Posterior cingulate gyrus (tissue), 11 donors: ENCODE results near the gene CERKL.

Experiments
- DNase-seq, 10 donors: peaks; one replicate each; pipeline versions ENCODE4 v3.0.0 to v3.0.0-alpha.2; 2020 to 2021; ENCODE audit warnings: mixed read lengths in 3 of 10
- intact Hi-C: fragments of 100-400 bp; cut with DNase I; formaldehyde crosslinking; loops from one replicate; pipeline ENCODE4 v1.15.1; 2023

CERKL gene

DNA sequence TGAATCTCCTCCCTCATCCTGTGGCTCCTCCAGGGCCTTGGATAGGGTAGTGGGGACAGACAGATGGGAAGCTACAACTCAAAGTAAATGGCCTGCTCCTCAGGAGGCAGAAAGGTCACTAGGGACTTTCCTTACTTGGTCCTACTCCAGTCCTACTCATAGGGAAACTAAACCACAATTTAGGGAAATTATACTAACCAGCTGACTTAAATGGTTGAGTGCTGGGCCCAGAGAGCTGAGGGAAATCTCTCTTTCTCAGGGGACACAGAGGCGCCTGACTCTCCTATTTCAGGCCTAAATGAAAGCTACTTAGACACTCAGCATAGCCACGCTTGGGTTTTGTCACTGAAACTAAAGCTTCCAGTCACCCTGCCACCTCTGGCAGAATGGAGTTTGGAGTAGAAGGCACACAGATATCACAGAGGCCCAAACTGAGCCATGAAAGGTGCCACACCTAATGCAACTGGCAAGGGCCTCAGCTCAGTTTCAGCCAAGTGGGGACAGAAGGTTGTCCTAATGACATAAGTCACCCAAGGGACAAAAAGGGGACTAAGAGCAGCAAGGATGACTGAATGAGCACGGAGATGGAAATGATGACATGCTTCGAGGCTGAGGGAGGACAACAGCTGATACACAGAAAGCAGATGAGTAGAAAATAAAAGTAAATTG lies 24.0 kb downstream of the CERKL start:
- intact Hi-C loops, result no loop called here
- DNase-seq, result no peak

DNA sequence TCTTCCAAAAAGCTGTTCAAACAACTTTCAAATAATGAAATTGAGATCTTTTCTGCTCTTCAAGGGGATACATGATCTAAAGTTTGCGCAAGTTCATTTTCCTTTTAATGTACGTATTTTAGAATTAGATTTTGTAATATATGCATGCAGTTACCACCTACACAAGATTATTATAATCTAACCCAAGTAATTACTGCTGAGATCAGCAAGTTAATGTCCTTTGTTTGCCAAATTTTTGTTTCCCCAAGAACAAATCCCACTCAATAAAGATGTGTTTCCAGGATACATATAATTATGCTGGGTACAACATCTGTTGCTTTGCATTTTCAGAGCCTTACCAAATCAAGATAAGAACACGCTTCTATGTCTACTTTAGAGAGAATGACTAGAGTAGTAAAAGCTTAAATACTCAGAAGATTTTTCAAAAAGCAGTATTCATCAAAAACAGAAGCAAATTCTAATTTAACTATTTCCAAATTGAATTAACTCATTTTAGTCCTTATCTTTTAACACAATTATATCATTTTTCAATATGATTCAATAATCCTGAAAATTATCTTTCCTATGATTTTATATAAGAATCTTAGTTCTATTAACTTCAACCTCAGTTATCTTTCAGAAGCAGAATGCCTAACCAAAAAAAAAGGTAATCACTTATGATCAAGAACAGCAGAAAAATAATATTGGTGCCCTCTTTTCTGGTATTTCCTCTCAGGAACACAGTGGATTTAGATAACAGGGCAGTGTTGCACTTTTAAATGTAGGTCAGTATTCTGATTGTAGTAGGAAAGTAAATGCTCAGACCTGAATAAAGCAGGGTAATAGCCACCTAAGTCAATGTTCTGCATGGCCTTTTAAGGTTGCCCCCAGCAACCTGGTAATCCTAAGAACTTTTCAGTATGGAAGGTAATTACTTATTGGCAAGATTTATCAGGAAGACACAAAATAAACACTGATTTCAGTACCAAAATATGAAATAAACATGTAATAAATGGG lies 28.0 kb downstream of the CERKL start:
- intact Hi-C loops, result no loop called here
- DNase-seq, result no peak

DNA sequence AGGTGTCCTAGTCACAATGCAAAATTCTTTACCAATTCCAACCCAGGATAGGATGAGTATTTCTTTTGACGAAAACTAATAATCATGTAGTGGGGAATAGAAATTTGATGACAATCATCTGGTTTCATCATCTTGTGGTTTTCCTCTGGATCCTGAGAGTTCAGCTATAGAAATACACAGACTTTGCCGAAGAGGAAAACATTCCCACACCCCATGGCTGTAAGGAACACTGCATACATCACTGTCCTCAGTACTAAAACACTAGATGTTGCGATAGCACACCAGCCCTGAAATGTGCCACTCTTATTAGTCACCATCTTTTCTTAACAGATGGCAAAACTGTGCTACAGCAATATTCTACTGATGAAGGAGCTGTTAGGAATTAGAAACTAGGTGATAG lies 29.4 kb downstream of the CERKL start:
- intact Hi-C loops, result no loop called here
- DNase-seq, result no peak

DNA sequence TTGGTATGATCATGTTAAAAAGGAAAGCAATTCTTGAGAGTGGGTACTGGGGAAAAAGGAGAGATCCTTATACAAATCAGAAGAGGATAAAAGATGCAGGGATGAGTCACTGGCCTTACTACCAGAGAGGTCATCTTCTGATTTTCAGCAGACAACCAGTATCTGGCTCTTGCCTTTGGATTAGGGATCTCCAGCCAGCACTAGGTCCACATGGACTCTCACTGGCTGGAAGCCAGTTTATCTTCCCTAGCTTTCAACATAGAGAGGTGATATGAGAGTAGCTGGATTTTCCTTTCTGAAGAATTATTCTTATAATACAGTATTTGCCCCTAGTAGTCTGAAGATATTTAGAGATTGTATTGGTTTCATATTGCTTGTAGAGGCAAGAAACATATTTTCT lies 30.2 kb downstream of the CERKL start:
- intact Hi-C loops, result no loop called here
- DNase-seq, result no peak

DNA sequence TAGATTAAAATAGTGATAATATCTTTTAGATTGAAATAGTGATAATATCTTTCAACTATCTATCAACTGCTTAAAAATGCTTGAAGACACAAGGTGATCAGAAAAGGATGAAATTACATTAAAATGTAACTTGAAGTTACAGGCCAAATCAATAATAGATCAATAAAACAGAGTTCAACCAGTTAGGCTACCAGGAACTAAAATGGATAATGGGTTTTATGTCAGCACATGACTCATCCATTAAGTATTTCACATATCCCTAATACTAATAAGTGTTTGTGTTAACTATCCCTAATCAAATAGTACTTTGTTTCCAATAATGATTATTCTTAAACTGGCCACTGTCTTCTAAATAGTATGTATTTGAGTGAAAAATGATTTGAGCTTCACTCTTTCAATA lies 33.7 kb downstream of the CERKL start:
- DNase-seq, result no peak
- intact Hi-C loops, result no loop called here

DNA sequence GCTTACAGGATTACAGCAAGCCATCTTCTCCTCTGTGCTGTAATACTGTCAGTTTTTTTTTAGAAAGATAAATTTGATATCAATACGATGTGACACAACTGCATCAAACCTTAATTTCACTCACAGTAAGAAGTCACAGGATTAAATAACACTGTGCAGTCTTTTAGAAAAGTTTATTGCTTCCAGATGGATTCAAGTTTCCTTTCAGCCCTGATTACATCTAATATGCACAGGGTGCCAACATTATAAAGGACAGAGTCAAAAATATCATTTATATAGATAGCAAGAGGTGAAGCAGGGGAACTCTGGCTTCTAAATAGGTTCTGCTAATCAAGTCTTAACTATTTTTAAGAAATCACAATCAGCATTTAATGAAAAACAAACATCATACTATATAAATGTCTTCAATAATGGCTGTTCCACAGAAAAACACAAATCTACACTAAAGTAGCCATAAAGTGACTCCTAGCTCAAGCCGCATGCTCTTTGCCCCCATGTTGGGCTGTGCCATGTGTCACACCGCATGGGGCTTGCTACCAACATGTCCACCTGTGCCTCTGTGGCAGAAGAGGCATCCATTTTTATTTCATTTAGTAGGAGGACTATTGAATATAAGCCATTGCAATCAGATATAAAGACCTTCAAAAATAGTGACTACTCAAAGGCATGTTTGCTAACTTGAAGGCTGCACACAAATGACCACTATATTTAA lies 35.0 kb downstream of the CERKL start:
- intact Hi-C loops, result no loop called here

DNA sequence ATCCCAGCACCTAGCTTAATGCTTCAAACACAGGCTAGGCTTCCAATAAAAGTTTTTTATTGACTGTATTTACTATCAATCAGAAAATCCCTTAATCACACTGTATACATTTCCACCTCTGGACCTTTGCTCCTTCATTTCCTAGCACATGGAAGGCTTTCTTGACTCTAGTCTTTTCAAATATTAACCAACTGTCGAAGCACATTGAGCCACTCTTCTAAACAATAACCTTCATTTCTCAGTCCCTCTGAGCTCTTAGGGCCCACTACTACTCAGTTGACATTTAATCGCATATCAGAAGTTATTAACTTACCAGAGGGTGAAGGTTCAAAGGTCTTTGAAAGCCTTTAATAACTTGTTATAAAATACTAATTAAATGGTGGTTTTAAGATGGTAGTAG lies 37.4 kb downstream of the CERKL start:
- no peak for DNase-seq

More for the DNA sequence above, 35.0 kb downstream of the CERKL start:
- DNase-seq, result no peak

DNA sequence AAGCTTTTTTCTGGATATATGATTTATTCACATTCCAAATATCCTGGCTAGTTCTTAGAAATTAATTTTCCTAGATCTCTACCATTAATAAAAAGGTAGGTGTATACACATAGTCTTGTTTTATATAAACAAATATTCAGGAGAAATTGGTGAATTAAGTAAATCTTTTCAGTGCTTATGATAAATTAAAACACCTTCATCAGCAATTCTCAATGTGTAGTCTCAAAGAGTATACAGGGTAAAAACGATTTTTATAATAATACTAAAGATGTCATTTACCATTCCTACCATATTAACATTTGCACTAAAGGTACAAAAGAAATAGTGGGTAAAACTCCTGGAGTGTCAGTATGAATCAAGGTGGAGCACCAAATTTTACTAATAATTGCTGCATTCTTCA lies 40.2 kb downstream of the CERKL start:
- intact Hi-C loops, result no loop called here
- DNase-seq, result no peak

More for the DNA sequence above, 37.4 kb downstream of the CERKL start:
- intact Hi-C loops, result no loop called here

DNA sequence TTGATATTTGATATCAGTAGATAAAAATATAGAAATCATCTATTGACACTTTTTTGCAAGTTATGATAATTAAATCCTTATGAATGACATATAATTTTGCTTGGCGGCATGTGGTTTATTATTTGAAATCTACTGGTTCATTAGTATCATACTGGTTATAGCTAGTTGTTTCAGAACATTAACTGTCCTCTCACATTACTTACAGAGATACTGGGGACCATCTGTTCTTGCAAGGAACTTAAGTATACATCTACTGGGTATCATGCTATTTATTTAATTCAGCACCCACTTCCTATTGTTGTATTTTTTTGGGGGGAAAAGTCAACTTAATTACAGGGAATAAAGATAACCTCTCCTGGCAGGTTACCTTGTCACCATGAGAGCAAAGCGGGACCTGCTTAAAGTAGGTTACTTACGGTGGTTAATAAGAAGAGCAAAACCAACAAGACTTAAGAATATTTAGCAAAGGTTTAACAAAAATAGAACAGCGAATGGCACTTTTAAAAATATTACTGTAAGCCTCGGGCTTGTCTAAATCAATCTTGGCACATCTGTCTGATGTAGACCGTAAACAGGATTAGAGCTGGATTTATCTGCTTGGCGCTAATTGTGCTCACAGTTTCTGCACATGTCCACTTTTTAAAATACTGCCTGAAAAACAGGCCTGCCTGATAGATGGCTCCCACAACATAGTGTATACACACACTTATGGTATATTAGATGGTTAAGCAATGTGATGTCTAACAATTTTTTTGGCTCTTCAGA lies 41.8 kb downstream of the CERKL start:
- no peak for DNase-seq
- intact Hi-C loops, result no loop called here

DNA sequence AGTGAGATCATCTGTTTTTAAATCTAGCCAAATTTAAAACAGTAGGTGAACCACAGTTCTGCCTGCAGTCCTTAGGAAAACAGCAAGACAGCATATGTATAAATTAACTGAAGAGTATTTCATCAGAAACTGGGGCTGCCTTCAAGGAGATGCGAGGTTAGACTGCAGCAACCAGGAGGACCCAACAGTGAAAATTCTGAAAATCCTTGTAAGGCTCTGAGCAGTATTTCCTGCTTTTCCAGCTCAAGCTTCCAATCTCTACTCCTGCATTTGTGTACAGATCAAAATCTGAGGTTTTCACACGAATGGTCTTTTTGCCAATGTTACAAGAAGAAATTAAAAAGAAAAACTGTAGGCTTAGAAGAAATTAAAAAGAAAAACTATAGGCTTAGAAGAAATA lies 43.7 kb downstream of the CERKL start:
- no peak for DNase-seq

DNA sequence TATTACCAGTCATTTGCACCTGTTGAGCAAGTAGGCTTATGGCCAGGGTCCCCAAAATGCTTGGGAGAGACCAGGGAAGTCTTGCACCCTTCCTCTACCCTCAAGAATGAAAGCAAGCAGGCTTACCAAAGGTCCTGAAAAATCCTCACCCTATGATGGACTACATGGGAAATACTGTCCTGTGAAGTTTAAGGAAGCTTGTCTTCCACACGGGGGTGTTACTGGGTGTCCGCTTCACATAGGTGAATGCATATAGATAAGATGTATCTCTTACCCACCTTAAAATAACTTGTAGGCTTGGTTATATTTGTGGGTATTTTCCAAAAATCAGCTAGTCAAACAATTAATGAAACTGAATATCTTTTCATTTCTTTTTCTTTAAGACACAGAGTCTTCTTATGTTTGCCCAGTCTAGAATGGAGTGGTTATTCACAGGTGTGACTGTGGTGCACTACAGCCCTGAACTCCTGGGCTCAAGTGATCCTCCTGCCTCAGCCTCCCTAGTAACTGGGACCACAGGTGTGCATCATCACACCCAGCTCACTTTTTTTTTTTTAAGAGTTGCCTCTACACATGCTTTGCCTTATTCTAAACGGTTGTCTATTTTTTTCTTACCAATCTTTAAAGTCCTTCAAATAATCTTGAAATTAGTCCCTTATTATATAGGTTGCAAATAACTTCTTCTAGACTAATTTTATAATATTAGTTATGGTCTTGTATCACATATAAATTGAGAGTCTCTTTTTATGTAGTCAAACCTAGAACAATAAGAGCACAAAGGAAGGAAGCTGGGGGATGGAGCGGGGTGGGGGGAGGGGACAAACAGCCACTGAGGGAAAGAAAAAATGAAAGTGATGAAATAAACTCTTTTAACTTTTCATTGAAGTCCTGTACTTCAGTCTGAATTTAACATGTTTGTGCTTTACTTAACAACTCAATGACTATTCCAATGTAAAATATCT lies 49.0 kb downstream of the CERKL start:
- intact Hi-C loops, result no loop called here

More for the DNA sequence above, 43.7 kb downstream of the CERKL start:
- intact Hi-C loops, result no loop called here

DNA sequence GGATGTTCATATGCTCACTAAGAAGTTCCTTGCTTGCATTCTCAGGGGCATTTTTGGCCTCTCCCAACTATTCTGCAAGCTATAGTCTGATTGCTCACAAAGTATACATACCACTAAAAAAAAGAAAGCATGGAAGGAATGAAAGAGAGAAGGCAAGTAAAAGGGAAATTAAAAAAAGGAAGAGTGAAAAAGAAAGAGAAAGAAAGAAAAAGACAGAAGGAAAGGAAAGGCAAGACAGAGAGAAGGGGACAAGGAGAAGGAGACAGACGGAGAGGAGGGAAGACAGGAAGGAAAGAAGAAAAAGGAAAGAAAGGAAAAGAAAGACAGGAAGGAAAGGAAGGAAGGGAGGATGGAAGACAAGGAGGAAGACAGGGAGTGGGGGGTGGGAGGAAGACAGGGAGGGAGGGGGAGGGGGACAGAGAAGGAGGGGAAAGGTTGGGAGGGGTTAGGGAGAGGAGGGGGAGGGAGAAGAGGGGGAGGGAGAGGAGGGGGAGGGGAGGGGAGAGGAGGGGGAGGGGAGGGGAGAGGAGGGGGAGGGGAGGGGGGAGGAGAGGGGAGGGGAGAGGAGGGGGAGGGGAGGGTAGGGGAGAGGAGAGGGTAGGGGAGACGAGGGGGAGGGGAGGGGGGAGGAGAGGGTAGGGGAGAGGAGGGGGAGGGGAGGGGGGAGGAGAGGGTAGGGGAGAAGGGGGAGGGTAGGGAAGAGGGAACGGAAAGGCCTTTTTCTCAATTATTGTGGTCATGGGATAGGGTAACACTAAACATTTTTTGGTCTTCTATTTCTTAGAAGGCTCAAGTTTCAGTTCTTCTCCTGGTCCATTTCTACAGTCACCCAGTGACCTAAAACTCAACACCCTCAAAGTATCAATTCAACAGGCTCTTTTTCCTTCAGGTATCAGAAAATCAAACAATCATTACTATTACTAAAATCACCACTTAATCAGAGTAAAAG lies 50.7 kb downstream of the CERKL start:
- intact Hi-C loops, result no loop called here
- no peak for DNase-seq

More for the DNA sequence above, 49.0 kb downstream of the CERKL start:
- no peak for DNase-seq

DNA sequence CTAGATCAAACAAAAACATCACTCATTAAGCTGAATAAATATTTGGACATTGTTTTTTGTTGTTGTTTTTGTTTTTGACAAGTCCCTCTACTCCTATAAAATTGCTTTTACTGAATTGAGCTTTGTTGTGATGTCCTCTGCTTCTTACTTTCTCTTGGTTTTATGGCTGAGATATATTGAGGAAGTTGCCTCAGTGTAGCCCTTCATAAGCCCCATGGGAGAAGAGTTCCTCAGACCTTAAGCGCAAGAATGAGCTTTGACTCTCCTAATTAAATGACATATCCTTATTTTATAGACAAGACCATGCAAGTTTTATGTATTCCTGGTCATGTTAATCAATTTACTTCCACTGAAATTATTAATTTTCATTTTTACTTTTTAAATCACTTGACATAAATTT lies 54.9 kb downstream of the CERKL start:
- no peak for DNase-seq
- intact Hi-C loops, result no loop called here

DNA sequence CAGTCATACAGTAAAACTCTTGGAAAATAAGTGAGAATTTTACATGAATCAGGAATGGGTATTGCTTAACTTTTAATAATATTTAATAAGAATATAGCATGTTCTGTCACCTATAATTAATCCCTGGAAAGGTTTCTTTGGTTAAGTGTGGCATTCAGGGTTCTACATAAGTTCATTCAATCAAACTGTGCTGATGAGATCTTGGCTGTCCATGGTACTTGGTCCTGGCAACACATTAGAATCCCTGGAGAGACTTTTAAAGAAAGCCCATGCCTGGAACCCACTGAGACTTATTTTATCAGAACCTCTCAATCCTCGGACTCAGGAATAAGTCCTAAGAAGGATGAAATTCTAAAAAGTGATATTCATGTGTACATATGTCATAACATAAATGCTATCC lies 60.3 kb downstream of the CERKL start:
- intact Hi-C loops, result no loop called here
- DNase-seq, result no peak

DNA sequence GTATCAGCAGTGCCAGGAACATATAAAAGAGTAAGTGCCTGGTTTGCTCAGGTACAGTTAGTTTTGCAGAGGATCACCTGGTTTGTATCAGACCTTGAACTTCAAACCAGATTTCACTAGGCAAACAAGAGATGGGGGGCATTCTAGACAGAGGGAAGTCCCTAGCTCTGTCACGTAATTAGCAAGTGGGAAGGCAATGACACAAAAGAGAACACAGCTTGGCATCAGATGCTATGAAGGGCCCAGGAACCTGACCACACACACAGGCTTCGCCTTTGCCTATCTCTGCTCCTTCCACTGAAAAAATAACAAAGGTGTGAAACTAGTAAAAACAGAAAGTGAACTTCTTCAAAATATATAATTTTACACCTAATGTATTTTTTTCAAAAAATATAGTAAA lies 62.6 kb downstream of the CERKL start:
- intact Hi-C loops, result no loop called here

DNA sequence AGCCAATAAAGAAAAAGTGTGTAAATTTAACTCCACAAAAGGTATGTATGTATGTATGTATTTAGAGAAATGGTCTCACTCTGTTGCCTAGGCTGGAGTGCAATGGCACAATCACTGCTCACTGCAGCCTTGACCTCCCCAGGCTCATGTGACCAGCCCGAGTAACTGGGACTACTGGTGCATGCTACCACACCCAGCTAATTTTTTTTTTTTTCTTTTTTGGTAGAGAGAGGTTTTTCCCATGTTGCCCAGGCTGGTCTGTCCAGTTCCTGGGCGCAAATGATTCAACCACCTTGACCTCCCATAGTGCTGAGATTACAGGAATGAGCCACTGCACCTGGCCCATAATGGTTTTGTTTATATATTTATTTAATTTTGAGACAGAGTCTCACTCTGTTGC lies 67.1 kb downstream of the CERKL start:
- intact Hi-C loops, result no loop called here
- DNase-seq, result no peak

More for the DNA sequence above, 62.6 kb downstream of the CERKL start:
- no peak for DNase-seq

DNA sequence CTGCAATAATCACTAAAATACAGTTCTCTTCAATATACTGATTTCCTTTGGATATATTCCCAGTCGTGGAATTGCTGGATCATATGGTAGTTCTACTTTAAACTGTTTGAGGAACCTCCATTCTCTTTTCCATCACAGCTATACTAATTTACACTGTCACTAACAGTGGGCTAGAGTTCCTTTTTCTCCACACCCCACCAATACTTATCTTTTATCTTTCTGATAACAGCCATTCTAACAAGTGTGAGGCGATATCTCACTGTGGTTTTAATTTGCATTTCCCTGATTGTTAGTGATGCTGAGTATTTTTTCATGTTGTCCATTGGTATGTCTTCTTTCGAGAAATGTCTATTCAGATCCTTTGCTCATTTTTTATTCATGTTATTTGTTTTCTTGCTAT lies 68.4 kb downstream of the CERKL start:
- DNase-seq, result no peak
- intact Hi-C loops, result no loop called here

DNA sequence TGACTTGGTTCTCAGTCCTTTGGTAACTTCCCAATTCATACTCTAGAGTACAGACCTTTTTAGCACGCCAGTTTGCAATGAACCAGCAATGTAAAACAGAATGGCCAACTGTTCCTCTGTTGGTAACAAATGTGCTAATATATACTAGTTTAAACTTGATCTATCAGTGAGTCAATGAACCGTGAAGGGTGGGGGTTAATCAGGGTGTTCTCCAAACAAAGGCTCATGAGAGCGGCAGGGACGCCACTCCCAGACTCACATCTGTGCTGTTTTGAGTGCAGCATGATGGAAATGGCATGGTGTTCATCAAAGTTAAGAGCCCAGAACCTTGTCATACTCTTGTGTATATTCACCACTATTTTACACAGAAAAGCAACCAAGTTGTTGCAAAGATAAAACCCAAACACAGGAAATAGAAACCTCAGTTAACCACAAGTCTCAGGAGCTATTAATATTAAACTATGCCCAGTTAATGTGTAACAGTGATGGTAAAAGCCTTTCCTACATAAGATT lies 70.3 kb downstream of the CERKL start:
- DNase-seq, result peak in 1 of 10 donors; percentile 25
- intact Hi-C loops, result no loop called here
